ENCODE measurements around the gene MPP2. TPM values are rescaled to one million over a fixed set of nuclear protein-coding genes. Genes with fewer than 3 reads are reported as not detected.
A peak's percentile ranks its signal among the peaks of the same experiment; 100 is the strongest.

The MPP2 gene
- polyA plus RNA-seq, 1 of the 3 experiments (the other 2 are of a cell fraction) = 8.3 TPM

- no peaks in the 10 kb centered on the region for H3K9me3 ChIP-seq
- 66% methylated on average over 4 of the region's 4 CpGs for WGBS (ENCODE audit: low lambda C conversion rate)
- no peaks in the 10 kb centered on the region for H3K36me3 ChIP-seq (replicated peaks in 1 of 2; ENCODE audit: control insufficient read depth in 1 of 2, insufficient read depth in 2 of 2, low read length in 1 of 2)
- H3F3A ChIP-seq (replicated peaks; ENCODE audit: insufficient read depth) = no peaks in the 10 kb centered on the region
- POLR2A ChIA-PET = interaction anchor here (0.8 to 1.4 kb wide), 2 partner anchors 67 to 78 kb away, joined by 4 read pairs; partner anchors contain the start of gene DUSP3
- H2AFZ ChIP-seq (ENCODE audit: low read depth) = 0 out of 2 replicates have a peak overlapping the region, but pooled peaks have one; percentile 48
- H3K4me2 ChIP-seq = no peak overlapping the region
- H3K27me3 ChIP-seq (ENCODE audit: insufficient read depth) = no peaks in the 10 kb centered on the region
- no peaks in the 10 kb centered on the region for H4K20me1 ChIP-seq (ENCODE audit: insufficient read depth)
- CTCF ChIA-PET = interaction anchor here (0.6 to 3.8 kb wide), 41 partner anchors 8 to 268 kb away, joined by 3 to 51 read pairs (median 5); partner anchors contain the start of genes CFAP97D1, DUSP3, MPP3 and PPY
- no peak for TF ChIP-seq TAF1 (IDR thresholded peaks at IDR 0.05; ENCODE audit: borderline replicate concordance, low read depth, low read length)
- TF ChIP-seq RAD21 (IDR thresholded peaks at IDR 0.05; ENCODE audit: low read length) = no peak
- TF ChIP-seq ZBTB33 (IDR thresholded peaks at IDR 0.05; ENCODE audit: borderline replicate concordance, low read depth) = no peak
- TF ChIP-seq RFX5 (IDR thresholded peaks at IDR 0.05; ENCODE audit: low read length) = no peak
- no peaks in the 10 kb centered on the region for H3K9me2 ChIP-seq
- DNase-seq = no peak
- H3K79me2 ChIP-seq (ENCODE audit: insufficient read depth) = no peaks in the 10 kb centered on the region
- H3K27ac ChIP-seq (ENCODE audit: low read depth in 2 of 2, low read length in 1 of 2) = no peak overlapping the region
- no peak overlapping the region for H3K9ac ChIP-seq
- no peak overlapping the region for H3K4me3 ChIP-seq (ENCODE audit: low read depth in 2 of 2, low read length in 1 of 2)
- peaks cover 0 to 3% of the 10 kb centered on the region in 2 experiments; a peak in 1 of 4 replicates for H3K4me1 ChIP-seq (ENCODE audit: control insufficient read depth in 1 of 2, insufficient read depth in 2 of 2, low read depth in 1 of 2, low read length in 1 of 2)
These were observed 61.6 kb downstream of the MPP2 start for GRCh38 chr17:43845766-43846165.

- peaks cover 0 to 10% of the 10 kb centered on the region in 2 experiments; a peak in 1 of 4 replicates for H3K4me1 ChIP-seq (ENCODE audit: control insufficient read depth in 1 of 2, insufficient read depth in 2 of 2, low read depth in 1 of 2, low read length in 1 of 2)
- ChIA-PET CTCF (interaction anchor here (1.1 to 3.8 kb wide), 3 partner anchors 35 to 66 kb away, joined by 3 to 33 read pairs (median 3); partner anchors contain the start of gene DUSP3), POLR2A (no interaction called here)
- no peaks in the 10 kb centered on the region for H3K9me3 ChIP-seq
- H3K27me3 ChIP-seq (ENCODE audit: insufficient read depth) = no peaks in the 10 kb centered on the region
- peaks cover 3% of the 10 kb centered on the region for H3F3A ChIP-seq (replicated peaks; ENCODE audit: insufficient read depth)
- no peaks in the 10 kb centered on the region for H4K20me1 ChIP-seq (ENCODE audit: insufficient read depth)
- H3K9me2 ChIP-seq = no peaks in the 10 kb centered on the region
- WGBS (ENCODE audit: low lambda C conversion rate) = 48% methylated on average over 4 of the region's 5 CpGs
- no peak overlapping the region for H3K27ac ChIP-seq (ENCODE audit: low read depth in 2 of 2, low read length in 1 of 2)
- DNase-seq = no peak
- no peaks in the 10 kb centered on the region for H3K36me3 ChIP-seq (replicated peaks in 1 of 2; ENCODE audit: control insufficient read depth in 1 of 2, insufficient read depth in 2 of 2, low read length in 1 of 2)
- H3K4me3 ChIP-seq (ENCODE audit: low read depth in 2 of 2, low read length in 1 of 2) = no peak overlapping the region
- no peak overlapping the region for H3K9ac ChIP-seq
- H3K79me2 ChIP-seq (ENCODE audit: insufficient read depth) = no peaks in the 10 kb centered on the region
- no peak overlapping the region for H3K4me2 ChIP-seq
- H2AFZ ChIP-seq (ENCODE audit: low read depth) = no peak overlapping the region
- TF ChIP-seq SMC3 (IDR thresholded peaks at IDR 0.05; ENCODE audit: low read depth, low read length) (no peak), MAX (IDR thresholded peaks at IDR 0.05; ENCODE audit: low read depth) (no peak), RFX5 (IDR thresholded peaks at IDR 0.05; ENCODE audit: low read length) (no peak), CTCF (IDR thresholded peaks at IDR 0.05) (no peak), REST (IDR thresholded peaks at IDR 0.05; ENCODE audit: low read depth, low read length) (no peak), JUND (IDR thresholded peaks at IDR 0.05) (no peak), TEAD4 (IDR thresholded peaks at IDR 0.05; ENCODE audit: borderline replicate concordance, insufficient read depth) (no peak), RCOR1 (IDR thresholded peaks at IDR 0.05; ENCODE audit: low read length) (no peak), SIN3A (IDR thresholded peaks at IDR 0.05; ENCODE audit: borderline replicate concordance, low read depth, low read length) (no peak), FOSL2 (IDR thresholded peaks at IDR 0.05; ENCODE audit: borderline replicate concordance, low read depth) (no peak), EP300 (IDR thresholded peaks at IDR 0.05; ENCODE audit: borderline replicate concordance in 1 of 2, low read depth in 1 of 2, low read length in 1 of 2) (no peak), MEF2A (IDR thresholded peaks at IDR 0.05; ENCODE audit: borderline replicate concordance, low read depth) (no peak), ELF1 (IDR thresholded peaks at IDR 0.05) (no peak), NRF1 (IDR thresholded peaks at IDR 0.05; ENCODE audit: low read depth, low read length) (no peak), PBX3 (IDR thresholded peaks at IDR 0.05) (no peak), MXI1 (IDR thresholded peaks at IDR 0.05; ENCODE audit: low read depth, low read length) (no peak), CHD2 (IDR thresholded peaks at IDR 0.05; ENCODE audit: low read length, partially characterized antibody) (no peak)
These were observed 63.1 kb downstream of the MPP2 start for GRCh38 chr17:43844241-43844640.

Measured in SK-N-SH (cell line).